RWPE2 (cell line): ENCODE results near the gene SLC4A7.

ENCODE experiments used
- ATAC-seq: fragments of 200-7000 bp; cut with Tn5 transposase; 3 replicates; pipeline ENCODE4 v1.9.1; 2021; ENCODE audit warnings: low read depth
- DNase-seq: peaks from one replicate; pipeline ENCODE4 v3.0.0-alpha.2; 2020; ENCODE audit warnings: low spot score
- H3K27ac ChIP-seq: fragments of 450-650 bp; 2 replicates; pipeline ENCODE4 v1.5.1; 2017; ENCODE audit warnings: mild to moderate bottlenecking; ENCODE audit not compliant: poor library complexity, severe bottlenecking
- H3K27me3 ChIP-seq: fragments of 250-450 bp; sonication (Bioruptor Pico); 2 replicates; pipeline ENCODE4 v1.5.1; 2021; ENCODE audit warnings: mild to moderate bottlenecking, moderate library complexity; ENCODE audit not compliant: insufficient read depth, poor library complexity, severe bottlenecking
- H3K36me3 ChIP-seq: fragments of 250-450 bp; sonication (Bioruptor Pico); 2 replicates; pipeline ENCODE4 v1.5.1; 2020; ENCODE audit warnings: low read depth, mild to moderate bottlenecking, moderate library complexity
- H3K4me1 ChIP-seq: fragments of 250-450 bp; sonication (Bioruptor Pico); 2 replicates; pipeline ENCODE4 v1.5.1; 2021; ENCODE audit warnings: mild to moderate bottlenecking, moderate library complexity; ENCODE audit not compliant: insufficient read depth, poor library complexity, severe bottlenecking
- H3K4me3 ChIP-seq: fragments of 250-450 bp; sonication (Bioruptor Pico); 2 replicates; pipeline ENCODE4 v1.5.1; 2021; ENCODE audit warnings: mild to moderate bottlenecking, moderate library complexity; ENCODE audit not compliant: severe bottlenecking
- H3K9me3 ChIP-seq: fragments of 250-450 bp; sonication (Bioruptor Pico); 2 replicates; pipeline ENCODE4 v1.5.1; 2021; ENCODE audit warnings: mild to moderate bottlenecking, moderate library complexity; ENCODE audit not compliant: severe bottlenecking
- CTCF ChIP-seq: fragments of 450-650 bp; IDR thresholded peaks from one replicate; pipeline ENCODE4 v1.5.1; 2017; ENCODE audit warnings: mild to moderate bottlenecking, moderate library complexity; ENCODE audit not compliant: poor library complexity, severe bottlenecking

Gene SLC4A7

GRCh38 chr3:27488821-27489220, 4.6 kb upstream of the SLC4A7 start:
- TF ChIP-seq CTCF: no peak
- Histone ChIP-seq H3K36me3 (no peaks in the 10 kb centered on the region), H3K27ac (no peak overlapping the region), H3K4me3 (no peak overlapping the region), H3K27me3 (no peaks in the 10 kb centered on the region), H3K4me1 (no peaks in the 10 kb centered on the region), H3K9me3 (no peaks in the 10 kb centered on the region)
- no peak for DNase-seq
- no peak for ATAC-seq

GRCh38 chr3:27487383-27487782, 3.2 kb upstream of the SLC4A7 start:
- no peaks in the 10 kb centered on the region; the same call in 1 of the 2 replicates for H3K36me3 ChIP-seq
- ATAC-seq (no peak), DNase-seq (no peak)
- peaks cover 1% of the 10 kb centered on the region for H3K4me1 ChIP-seq
- no peak overlapping the region for H3K4me3 ChIP-seq
- H3K9me3 ChIP-seq: no peaks in the 10 kb centered on the region
- H3K27ac ChIP-seq: no peak overlapping the region
- no peaks in the 10 kb centered on the region for H3K27me3 ChIP-seq
- TF ChIP-seq CTCF: no peak

- no peaks in the 10 kb centered on the region for H3K27me3 ChIP-seq
- no peaks in the 10 kb centered on the region for H3K9me3 ChIP-seq
- no peak overlapping the region for H3K4me3 ChIP-seq
- H3K4me1 ChIP-seq: peaks cover 12% of the 10 kb centered on the region
- ATAC-seq: no peak
- no peak for TF ChIP-seq CTCF
- peaks cover 9% of the 10 kb centered on the region for H3K36me3 ChIP-seq
- DNase-seq: no peak
- H3K27ac ChIP-seq: no peak overlapping the region
Observed at GRCh38 chr3:27486336-27486735, 2.2 kb upstream of the SLC4A7 start.

- no peaks in the 10 kb centered on the region for H3K9me3 ChIP-seq
- H3K4me3 ChIP-seq: no peak overlapping the region
- H3K4me1 ChIP-seq: peaks cover 14% of the 10 kb centered on the region
- H3K36me3 ChIP-seq: peaks cover 11% of the 10 kb centered on the region
- DNase-seq: no peak
- no peak overlapping the region for H3K27ac ChIP-seq
- TF ChIP-seq CTCF: no peak
- no peak for ATAC-seq
- H3K27me3 ChIP-seq: no peaks in the 10 kb centered on the region
Observed at GRCh38 chr3:27485866-27486265, 1.7 kb upstream of the SLC4A7 start.

GRCh38 chr3:27483117-27484014, 818 bp downstream of the SLC4A7 start:
- Histone ChIP-seq H3K27me3 (no peaks in the 10 kb centered on the region), H3K4me3 (peak overlapping the region; percentile 80), H3K36me3 (peaks cover 11% of the 10 kb centered on the region), H3K9me3 (no peaks in the 10 kb centered on the region), H3K27ac (peak overlapping the region; percentile 63), H3K4me1 (peaks cover 17% of the 10 kb centered on the region)
- no peak for TF ChIP-seq CTCF
- no peak for DNase-seq
- peak; percentile 32 for ATAC-seq
